Loucy (cell line): ENCODE measurements around the gene RMI1.
A peak's percentile ranks its signal among the peaks of the same experiment; 100 is the strongest.

Experiments used
- H2AFZ ChIP-seq: fragments of 200-600 bp; sonication (generic); 2 replicates; pipeline ENCODE4 v1.6.0; 2016; ENCODE audit warnings: antibody characterized with exemption, mild to moderate bottlenecking, low read length, moderate library complexity
- H3F3A ChIP-seq: fragments of 200-600 bp; 2 replicates; pipeline ENCODE4 v1.6.0; 2016; ENCODE audit warnings: antibody characterized with exemption, low read depth, mild to moderate bottlenecking
- H3K27me3 ChIP-seq: fragments of 200-600 bp; sonication (generic); 2 replicates; pipeline ENCODE4 v1.6.1; 2014; ENCODE audit warnings: low read length, mild to moderate bottlenecking; ENCODE audit not compliant: insufficient read depth, poor library complexity, severe bottlenecking
- H3K36me3 ChIP-seq: fragments of 200-600 bp; sonication (generic); 2 replicates; pipeline ENCODE4 v1.6.1; 2016; ENCODE audit warnings: low read length; ENCODE audit not compliant: insufficient read depth
- H3K4me1 ChIP-seq: fragments of 200-600 bp; sonication (generic); 2 replicates; pipeline ENCODE4 v1.5.1; 2014; ENCODE audit warnings: low read length, mild to moderate bottlenecking; ENCODE audit not compliant: insufficient read depth, poor library complexity, severe bottlenecking
- H3K4me2 ChIP-seq: fragments of 200-600 bp; sonication (generic); 2 replicates; pipeline ENCODE4 v1.6.0; 2014; ENCODE audit warnings: antibody characterized with exemption, low read length, low read depth, mild to moderate bottlenecking; ENCODE audit not compliant: poor library complexity, severe bottlenecking
- H3K4me3 ChIP-seq: fragments of 200-600 bp; sonication (generic); 2 replicates; pipeline ENCODE4 v1.5.1; 2014; ENCODE audit warnings: low read length, mild to moderate bottlenecking, mixed read lengths; ENCODE audit not compliant: poor library complexity, severe bottlenecking
- H3K79me2 ChIP-seq: fragments of 200-600 bp; sonication (generic); 2 replicates; pipeline ENCODE4 v1.6.1; 2014; ENCODE audit warnings: low read length; ENCODE audit not compliant: insufficient read depth
- H3K9ac ChIP-seq: fragments of 200-600 bp; sonication (generic); 2 replicates; pipeline ENCODE4 v1.6.0; 2014; ENCODE audit warnings: mild to moderate bottlenecking, low read depth, low read length, moderate library complexity; ENCODE audit not compliant: poor library complexity, severe bottlenecking
- H3K9me2 ChIP-seq: fragments of 200-600 bp; sonication (generic); replicated peaks from 2 replicates; pipeline ENCODE4 v1.6.1; 2016; ENCODE audit warnings: low read depth, low read length, mixed read lengths
- H3K9me3 ChIP-seq: fragments of 200-600 bp; sonication (generic); 2 replicates; pipeline ENCODE4 v1.6.1; 2014; ENCODE audit warnings: mild to moderate bottlenecking, antibody characterized with exemption, low read length, low read depth; ENCODE audit not compliant: insufficient read depth
- H4K20me1 ChIP-seq: fragments of 200-600 bp; sonication (generic); 2 replicates; pipeline ENCODE4 v1.6.0; 2014; ENCODE audit warnings: antibody characterized with exemption, low read length, mild to moderate bottlenecking; ENCODE audit not compliant: insufficient read depth, poor library complexity, severe bottlenecking
- EZH2phosphoT487 ChIP-seq: fragments of 200-600 bp; IDR thresholded peaks from 2 replicates; pipeline ENCODE4 v1.6.1; 2018; ENCODE audit warnings: antibody characterized with exemption, mild to moderate bottlenecking, moderate library complexity, borderline replicate concordance
- TF ChIP-seq, protein P1 (sequence below): fragments of 200-600 bp; sonication (generic); conservative IDR thresholded peaks from 2 replicates; pipeline ENCODE4 v1.5.1; 2014; ENCODE audit warnings: mild to moderate bottlenecking, antibody characterized with exemption, low read length

RMI1 gene

DNA sequence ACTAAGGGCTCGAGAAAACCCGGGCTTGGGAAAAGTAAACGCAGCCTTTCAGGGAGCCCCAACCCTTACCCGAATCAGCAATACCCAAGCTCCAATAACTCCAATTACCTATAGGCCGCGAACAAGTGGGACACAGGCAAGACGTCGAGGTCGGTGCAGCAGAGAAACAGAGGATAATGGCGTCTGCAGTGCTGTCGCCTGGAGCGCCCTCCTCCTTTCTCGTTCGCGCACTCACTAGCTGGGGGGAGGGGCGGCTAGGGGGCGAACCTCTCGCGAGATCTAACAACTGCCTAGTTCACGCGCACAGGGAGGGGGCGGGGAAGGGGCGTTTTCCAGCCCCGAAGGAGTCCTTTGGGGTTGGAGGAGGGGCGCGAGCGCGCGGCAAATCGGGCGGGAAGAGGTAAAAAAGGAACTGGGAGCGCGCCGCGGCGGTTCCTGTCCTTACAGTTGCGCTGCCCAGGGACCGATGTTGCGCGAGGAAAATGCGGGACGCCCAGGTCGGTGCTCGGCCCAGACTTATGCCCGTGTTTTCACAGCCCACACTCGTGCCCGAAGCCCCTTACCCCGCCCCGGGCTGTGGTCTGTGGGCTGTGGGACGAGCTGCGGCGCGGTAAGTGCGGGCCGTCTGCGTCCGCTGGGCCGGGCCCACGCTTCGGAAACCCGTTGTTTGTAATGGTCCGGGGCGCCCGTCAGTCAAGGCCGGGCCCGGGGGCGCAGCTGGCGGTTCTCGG is at the start of gene RMI1:
TSS of gene RMI1 (plus strand) at position 411 of the 731 bp plus-strand sequence. CDS start 20,182 bp downstream, outside the sequence.
- H3K4me2 ChIP-seq: peak within 1 kb of the TSS; percentile 82
- no peaks in the 10 kb centered on the region for H3K9me2 ChIP-seq
- H3K9ac ChIP-seq: peak within 1 kb of the TSS; percentile 100
- peak within 1 kb of the TSS; percentile 68 for H2AFZ ChIP-seq
- H3K4me1 ChIP-seq: peaks cover 57% of the 10 kb centered on the region
- H4K20me1 ChIP-seq: peaks cover 67% of the 10 kb centered on the region
- TF ChIP-seq, protein P1, sequence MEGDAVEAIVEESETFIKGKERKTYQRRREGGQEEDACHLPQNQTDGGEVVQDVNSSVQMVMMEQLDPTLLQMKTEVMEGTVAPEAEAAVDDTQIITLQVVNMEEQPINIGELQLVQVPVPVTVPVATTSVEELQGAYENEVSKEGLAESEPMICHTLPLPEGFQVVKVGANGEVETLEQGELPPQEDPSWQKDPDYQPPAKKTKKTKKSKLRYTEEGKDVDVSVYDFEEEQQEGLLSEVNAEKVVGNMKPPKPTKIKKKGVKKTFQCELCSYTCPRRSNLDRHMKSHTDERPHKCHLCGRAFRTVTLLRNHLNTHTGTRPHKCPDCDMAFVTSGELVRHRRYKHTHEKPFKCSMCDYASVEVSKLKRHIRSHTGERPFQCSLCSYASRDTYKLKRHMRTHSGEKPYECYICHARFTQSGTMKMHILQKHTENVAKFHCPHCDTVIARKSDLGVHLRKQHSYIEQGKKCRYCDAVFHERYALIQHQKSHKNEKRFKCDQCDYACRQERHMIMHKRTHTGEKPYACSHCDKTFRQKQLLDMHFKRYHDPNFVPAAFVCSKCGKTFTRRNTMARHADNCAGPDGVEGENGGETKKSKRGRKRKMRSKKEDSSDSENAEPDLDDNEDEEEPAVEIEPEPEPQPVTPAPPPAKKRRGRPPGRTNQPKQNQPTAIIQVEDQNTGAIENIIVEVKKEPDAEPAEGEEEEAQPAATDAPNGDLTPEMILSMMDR: no peak; the same call in 1 of the 2 replicates
- no peak for TF ChIP-seq EZH2phosphoT487
- peaks cover 13% of the 10 kb centered on the region for H3K27me3 ChIP-seq
- peak within 1 kb of the TSS; percentile 82 for H3K4me3 ChIP-seq
- H3K9me3 ChIP-seq: no peaks in the 10 kb centered on the region
- H3F3A ChIP-seq: no peaks in the 10 kb centered on the region
- H3K36me3 ChIP-seq: peaks cover 37% of the 10 kb centered on the region
- H3K79me2 ChIP-seq: peaks cover 95% of the 10 kb centered on the region

- Histone ChIP-seq H3K27me3 (no peaks in the 10 kb centered on the region), H3K9me2 (no peaks in the 10 kb centered on the region), H4K20me1 (no peaks in the 10 kb centered on the region), H3F3A (0 out of 2 replicates have a peak, but pooled peaks cover 3% of the 10 kb centered on the region), H3K36me3 (no peaks in the 10 kb centered on the region), H3K4me2 (no peak overlapping the region), H3K79me2 (no peaks in the 10 kb centered on the region), H3K4me3 (no peak overlapping the region), H3K9me3 (no peaks in the 10 kb centered on the region), H3K4me1 (peaks cover 13% of the 10 kb centered on the region), H3K9ac (no peak overlapping the region), H2AFZ (no peak overlapping the region)
- no peak for TF ChIP-seq EZH2phosphoT487
- TF ChIP-seq, protein P1: no peak
Observed at GRCh38 chr9:83930881-83931280, 49.7 kb upstream of the RMI1 start.

DNA sequence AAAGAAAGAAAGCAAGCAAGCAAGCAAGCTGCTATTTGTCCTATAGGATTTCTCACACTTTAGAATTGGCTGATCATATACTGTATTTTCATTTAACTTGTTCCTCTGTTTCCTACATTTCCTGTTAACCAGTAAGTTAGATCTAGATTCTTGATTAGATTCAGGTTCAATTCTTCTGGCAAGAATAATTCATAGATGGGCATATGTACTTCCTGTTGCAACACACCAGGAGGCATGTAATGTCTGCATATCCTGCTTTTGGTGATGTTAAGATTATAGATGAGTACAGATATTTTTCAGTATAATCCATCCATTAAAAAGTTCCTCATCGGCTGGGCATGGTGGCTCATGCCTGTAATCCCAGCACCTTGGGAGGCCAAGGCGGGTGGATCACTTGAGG is 48.6 kb upstream of the RMI1 start:
- Histone ChIP-seq H3K4me3 (no peak overlapping the region), H3K36me3 (no peaks in the 10 kb centered on the region), H3K4me1 (peaks cover 13% of the 10 kb centered on the region), H3K79me2 (no peaks in the 10 kb centered on the region), H3K4me2 (peak overlapping the region; percentile 34), H3F3A (0 out of 2 replicates have a peak, but pooled peaks cover 3% of the 10 kb centered on the region), H3K9me3 (no peaks in the 10 kb centered on the region), H3K9ac (no peak overlapping the region), H4K20me1 (no peaks in the 10 kb centered on the region), H2AFZ (no peak overlapping the region), H3K9me2 (no peaks in the 10 kb centered on the region), H3K27me3 (no peaks in the 10 kb centered on the region)
- TF ChIP-seq EZH2phosphoT487: no peak
- TF ChIP-seq, protein P1: no peak
